Measurements from ENCODE around the gene ZBTB20.

Gene ZBTB20

DNA sequence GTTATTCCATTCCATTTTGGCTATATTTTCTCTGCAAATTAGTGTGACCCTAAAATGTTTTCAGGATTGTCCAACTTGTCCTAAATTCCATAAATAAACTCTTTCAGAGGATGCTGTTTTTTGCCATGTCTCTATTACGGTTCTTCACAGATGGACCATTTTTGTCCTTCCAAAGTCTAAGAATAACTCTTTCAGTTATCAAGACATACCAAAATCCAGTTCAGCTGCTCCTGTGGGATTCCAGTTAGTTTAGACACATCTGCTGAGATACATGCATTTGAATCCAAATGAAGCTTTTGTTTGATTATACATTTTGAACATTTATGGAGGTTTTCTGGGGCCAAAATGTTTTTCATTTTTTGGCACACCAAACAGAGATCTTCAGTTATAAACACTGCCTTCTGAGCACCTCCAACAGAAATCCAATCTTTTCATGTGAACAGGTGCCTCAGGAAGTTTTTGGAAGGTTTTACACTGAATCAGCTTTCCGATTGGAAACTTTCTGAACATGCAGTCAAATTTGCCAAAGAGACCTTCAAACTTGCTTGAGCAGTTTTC, 772.6 kb downstream of the ZBTB20 start:
- H3K27ac ChIP-seq (ENCODE audit: low read depth, low read length), result no peak overlapping the region

DNA sequence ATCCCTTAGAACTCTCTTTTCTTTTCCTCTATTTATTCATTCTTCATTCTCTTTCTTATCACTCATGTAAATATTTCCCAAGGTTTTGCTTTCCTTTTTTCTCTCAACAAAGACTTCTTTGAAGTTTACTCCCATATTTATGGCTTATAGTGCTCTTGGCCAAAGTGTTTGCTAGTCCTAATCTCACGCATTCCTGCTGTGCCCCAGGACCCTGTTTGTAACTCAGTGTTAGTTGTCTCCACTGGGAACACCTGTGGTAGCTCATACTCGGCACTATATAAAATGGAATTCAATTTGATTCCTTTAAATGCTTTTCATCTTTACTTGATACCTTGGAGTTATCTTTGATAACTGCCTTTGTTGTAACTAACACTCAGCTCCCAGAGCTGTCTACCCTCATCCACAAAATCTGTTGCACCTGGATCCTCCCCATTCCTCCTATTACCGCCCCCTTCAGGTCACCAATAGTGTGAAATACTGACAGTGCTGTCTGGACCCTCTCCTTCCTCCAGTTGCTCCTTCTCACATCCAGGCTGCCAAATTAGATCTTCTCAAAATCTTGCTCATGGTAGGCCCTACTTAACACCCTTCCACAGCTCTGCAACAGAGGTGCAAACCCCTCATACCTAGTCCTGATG, 776.4 kb downstream of the ZBTB20 start:
- no peak overlapping the region for H3K4me3 ChIP-seq (ENCODE audit: low read depth in 1 of 5, low read length in 5 of 5)
- no peak overlapping the region for H3K27ac ChIP-seq (ENCODE audit: low read depth, low read length)
- peaks cover 0 to 5% (median 2%) of the 10 kb centered on the region in 5 donors for H3K4me1 ChIP-seq (ENCODE audit: control insufficient read depth in 5 of 5, insufficient read depth in 5 of 5, low read length in 5 of 5)
- H3K9me3 ChIP-seq (ENCODE audit: control insufficient read depth in 5 of 5, low read length in 5 of 5), result no peaks in the 10 kb centered on the region
- H3K36me3 ChIP-seq (ENCODE audit: control insufficient read depth in 5 of 5, insufficient read depth in 5 of 5, low read length in 5 of 5), result peaks cover 0 to 6% (median 0%) of the 10 kb centered on the region in 5 donors
- no peak overlapping the region for H3K9ac ChIP-seq (ENCODE audit: low read length in 5 of 5)
- H3K27me3 ChIP-seq (ENCODE audit: control insufficient read depth in 5 of 5, insufficient read depth in 4 of 5, low read length in 5 of 5), result no peaks in the 10 kb centered on the region

More for the DNA sequence above, 772.6 kb downstream of the ZBTB20 start:
- Histone ChIP-seq H3K4me3 (ENCODE audit: low read depth in 1 of 5, low read length in 5 of 5) (no peak overlapping the region), H3K9me3 (ENCODE audit: control insufficient read depth in 5 of 5, low read length in 5 of 5) (no peaks in the 10 kb centered on the region), H3K36me3 (ENCODE audit: control insufficient read depth in 5 of 5, insufficient read depth in 5 of 5, low read length in 5 of 5) (peaks cover 4 to 16% (median 11%) of the 10 kb centered on the region in 5 donors), H3K4me1 (ENCODE audit: control insufficient read depth in 5 of 5, insufficient read depth in 5 of 5, low read length in 5 of 5) (peaks cover 3 to 13% (median 11%) of the 10 kb centered on the region in 5 donors), H3K27me3 (ENCODE audit: control insufficient read depth in 5 of 5, insufficient read depth in 4 of 5, low read length in 5 of 5) (no peaks in the 10 kb centered on the region), H3K9ac (ENCODE audit: low read length in 5 of 5) (no peak overlapping the region)

DNA sequence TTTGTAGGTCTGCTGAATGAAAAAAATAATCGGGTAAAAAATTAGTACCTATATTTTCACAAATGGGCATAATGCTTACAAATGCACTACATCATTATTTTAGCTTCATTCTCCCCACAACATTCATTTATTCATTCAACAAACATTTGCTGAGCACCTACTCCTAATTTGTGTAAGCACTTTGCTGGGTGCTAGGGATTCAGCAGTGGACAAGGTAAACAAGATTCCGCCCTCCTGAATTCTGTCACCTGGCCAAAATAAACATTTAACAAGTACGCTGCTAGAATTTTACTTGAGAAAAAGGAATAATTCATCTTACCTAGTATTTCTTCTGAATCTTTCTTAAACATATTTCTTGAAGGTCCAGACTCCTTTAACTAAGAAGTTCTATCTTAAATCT, 781.2 kb downstream of the ZBTB20 start:
- Histone ChIP-seq H3K27ac (ENCODE audit: low read depth, low read length) (no peak overlapping the region), H3K9me3 (ENCODE audit: control insufficient read depth in 5 of 5, low read length in 5 of 5) (no peaks in the 10 kb centered on the region), H3K9ac (ENCODE audit: low read length in 5 of 5) (no peak overlapping the region), H3K4me1 (ENCODE audit: control insufficient read depth in 5 of 5, insufficient read depth in 5 of 5, low read length in 5 of 5) (peaks cover 0 to 18% (median 7%) of the 10 kb centered on the region in 5 donors), H3K27me3 (ENCODE audit: control insufficient read depth in 5 of 5, insufficient read depth in 4 of 5, low read length in 5 of 5) (no peaks in the 10 kb centered on the region), H3K36me3 (ENCODE audit: control insufficient read depth in 5 of 5, insufficient read depth in 5 of 5, low read length in 5 of 5) (peaks cover 0 to 2% (median 0%) of the 10 kb centered on the region in 5 donors), H3K4me3 (ENCODE audit: low read depth in 1 of 5, low read length in 5 of 5) (no peak overlapping the region)

DNA sequence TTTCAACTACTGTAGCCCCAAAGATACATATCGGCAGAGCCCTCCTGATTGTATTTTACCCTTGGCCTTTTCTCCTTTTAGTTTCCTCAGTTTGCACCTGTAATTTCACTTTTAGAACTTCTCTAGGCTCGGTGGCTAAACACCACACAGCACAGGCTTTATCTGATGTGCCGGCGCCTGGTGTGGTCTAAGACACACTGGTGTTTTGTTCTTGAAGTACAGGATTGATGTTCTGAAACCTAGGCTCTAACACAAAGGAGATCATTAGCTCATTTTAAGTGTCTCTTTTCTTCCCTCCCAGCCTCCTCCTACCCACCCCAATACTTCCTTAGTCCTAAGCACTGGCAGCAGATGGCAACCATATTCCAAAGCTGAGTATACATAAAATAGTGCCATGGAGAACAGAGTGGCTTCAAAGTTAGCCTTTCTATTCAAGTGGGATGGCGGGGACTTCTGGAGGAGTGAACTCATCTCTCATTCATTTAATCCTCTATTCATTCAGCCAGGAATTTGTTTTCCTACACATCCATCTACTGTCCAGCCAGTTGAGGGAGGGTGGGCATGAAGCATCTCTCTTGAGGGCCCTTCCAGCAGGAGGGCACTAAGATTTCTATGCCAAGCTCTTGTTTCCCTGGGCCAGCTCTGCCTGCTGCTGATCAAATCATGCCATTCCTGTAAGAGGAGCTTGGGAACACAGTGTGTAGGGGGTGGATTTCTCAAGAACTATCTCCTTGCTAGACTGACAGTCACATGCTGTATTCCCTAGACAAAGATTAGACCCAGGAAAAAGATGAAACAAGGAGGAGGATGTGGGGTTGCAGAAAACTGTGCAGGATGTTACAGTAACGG, 782.1 kb downstream of the ZBTB20 start:
- H3K9me3 ChIP-seq (ENCODE audit: control insufficient read depth in 5 of 5, low read length in 5 of 5), result no peaks in the 10 kb centered on the region
- H3K27me3 ChIP-seq (ENCODE audit: control insufficient read depth in 5 of 5, insufficient read depth in 4 of 5, low read length in 5 of 5), result no peaks in the 10 kb centered on the region
- peaks cover 0 to 2% (median 0%) of the 10 kb centered on the region in 5 donors for H3K36me3 ChIP-seq (ENCODE audit: control insufficient read depth in 5 of 5, insufficient read depth in 5 of 5, low read length in 5 of 5)
- peaks cover 0 to 18% (median 7%) of the 10 kb centered on the region in 5 donors for H3K4me1 ChIP-seq (ENCODE audit: control insufficient read depth in 5 of 5, insufficient read depth in 5 of 5, low read length in 5 of 5)
- no peak overlapping the region for H3K27ac ChIP-seq (ENCODE audit: low read depth, low read length)
- H3K4me3 ChIP-seq (ENCODE audit: low read depth in 1 of 5, low read length in 5 of 5), result no peak overlapping the region
- H3K9ac ChIP-seq (ENCODE audit: low read length in 5 of 5), result no peak overlapping the region

DNA sequence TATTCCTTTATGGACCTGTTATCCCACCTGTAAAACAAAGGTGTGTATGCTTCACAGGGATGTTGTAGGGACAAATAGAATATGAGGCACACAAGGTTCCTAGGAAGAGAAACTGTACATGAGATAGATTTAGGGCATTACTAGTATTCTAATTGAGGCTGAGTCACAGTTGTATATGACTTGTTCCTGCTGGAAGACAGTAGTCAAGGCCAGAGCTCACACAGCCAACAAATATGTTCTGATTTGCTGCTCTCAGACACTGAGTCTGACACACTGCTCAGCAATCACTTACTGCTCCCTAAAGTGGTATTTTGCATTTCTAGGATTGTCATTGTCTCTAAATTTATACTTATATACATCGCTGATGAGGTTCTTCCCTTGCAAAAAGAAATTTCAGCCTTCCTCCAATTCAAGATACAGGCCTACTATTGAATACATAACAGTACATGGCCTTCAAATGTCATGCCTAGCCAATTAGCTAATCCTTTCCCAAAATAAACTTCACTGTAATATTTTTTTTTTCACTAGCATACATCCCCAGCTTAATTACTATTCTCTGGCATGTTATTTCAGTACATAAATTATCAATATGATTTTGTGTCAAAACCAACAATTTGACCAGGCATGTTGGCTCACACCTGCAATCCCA, 783.4 kb downstream of the ZBTB20 start:
- H3K36me3 ChIP-seq (ENCODE audit: control insufficient read depth in 5 of 5, insufficient read depth in 5 of 5, low read length in 5 of 5), result peaks cover 0 to 2% (median 0%) of the 10 kb centered on the region in 5 donors
- H3K4me1 ChIP-seq (ENCODE audit: control insufficient read depth in 5 of 5, insufficient read depth in 5 of 5, low read length in 5 of 5), result peaks cover 0 to 18% (median 7%) of the 10 kb centered on the region in 5 donors
- H3K9ac ChIP-seq (ENCODE audit: low read length in 5 of 5), result no peak overlapping the region
- no peak overlapping the region for H3K27ac ChIP-seq (ENCODE audit: low read depth, low read length)
- H3K4me3 ChIP-seq (ENCODE audit: low read depth in 1 of 5, low read length in 5 of 5), result no peak overlapping the region
- no peaks in the 10 kb centered on the region for H3K9me3 ChIP-seq (ENCODE audit: control insufficient read depth in 5 of 5, low read length in 5 of 5)
- no peaks in the 10 kb centered on the region for H3K27me3 ChIP-seq (ENCODE audit: control insufficient read depth in 5 of 5, insufficient read depth in 4 of 5, low read length in 5 of 5)

DNA sequence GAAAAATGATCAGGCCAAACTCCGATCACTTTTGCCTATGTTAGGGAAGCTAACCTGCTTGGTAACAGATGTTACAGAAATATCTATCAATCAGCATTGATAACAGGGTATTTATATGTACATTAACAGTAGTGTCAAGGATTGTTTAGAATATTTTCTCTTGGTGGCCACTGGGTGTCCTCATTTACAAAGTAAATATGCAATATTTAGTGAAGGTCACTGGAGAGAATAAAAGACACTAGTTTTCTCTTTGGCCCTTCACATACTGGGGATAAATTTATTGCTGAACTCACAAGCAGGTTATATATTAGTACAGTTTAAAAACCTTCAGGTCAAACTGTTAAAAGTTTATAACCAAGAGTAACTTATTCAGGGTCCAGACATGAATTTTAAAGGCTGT, 784.3 kb downstream of the ZBTB20 start:
- Histone ChIP-seq H3K4me1 (ENCODE audit: control insufficient read depth in 5 of 5, insufficient read depth in 5 of 5, low read length in 5 of 5) (peaks cover 0 to 18% (median 7%) of the 10 kb centered on the region in 5 donors), H3K27ac (ENCODE audit: low read depth, low read length) (no peak overlapping the region), H3K4me3 (ENCODE audit: low read depth in 1 of 5, low read length in 5 of 5) (no peak overlapping the region), H3K36me3 (ENCODE audit: control insufficient read depth in 5 of 5, insufficient read depth in 5 of 5, low read length in 5 of 5) (peaks cover 0 to 2% (median 0%) of the 10 kb centered on the region in 5 donors), H3K9me3 (ENCODE audit: control insufficient read depth in 5 of 5, low read length in 5 of 5) (no peaks in the 10 kb centered on the region), H3K9ac (ENCODE audit: low read length in 5 of 5) (no peak overlapping the region), H3K27me3 (ENCODE audit: control insufficient read depth in 5 of 5, insufficient read depth in 4 of 5, low read length in 5 of 5) (no peaks in the 10 kb centered on the region)

DNA sequence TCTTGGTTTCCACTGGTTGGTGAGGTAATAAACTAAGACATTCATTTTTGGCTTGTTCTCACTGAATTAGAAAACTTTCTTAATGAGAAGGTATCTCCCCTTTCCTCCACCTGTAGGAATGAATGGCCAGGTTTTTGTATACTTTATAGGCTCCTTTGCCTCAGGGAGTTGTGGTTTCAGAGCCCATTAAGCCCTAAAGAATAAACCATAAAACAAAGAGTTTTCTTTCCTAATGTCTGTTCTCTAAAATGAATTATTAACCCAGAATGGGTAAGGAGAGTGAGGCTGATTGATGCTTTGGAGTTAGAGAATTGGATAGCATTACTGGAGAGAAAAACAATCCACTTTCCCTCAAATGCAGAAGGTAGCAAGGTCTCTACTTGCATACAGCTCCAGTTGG, 785.7 kb downstream of the ZBTB20 start:
- H3K9me3 ChIP-seq (ENCODE audit: control insufficient read depth in 5 of 5, low read length in 5 of 5), result no peaks in the 10 kb centered on the region
- H3K9ac ChIP-seq (ENCODE audit: low read length in 5 of 5), result peak overlapping the region in 1 of 5 donors; percentile 4
- H3K27me3 ChIP-seq (ENCODE audit: control insufficient read depth in 5 of 5, insufficient read depth in 4 of 5, low read length in 5 of 5), result no peaks in the 10 kb centered on the region
- peaks cover 0 to 18% (median 7%) of the 10 kb centered on the region in 5 donors for H3K4me1 ChIP-seq (ENCODE audit: control insufficient read depth in 5 of 5, insufficient read depth in 5 of 5, low read length in 5 of 5)
- no peak overlapping the region for H3K4me3 ChIP-seq (ENCODE audit: low read depth in 1 of 5, low read length in 5 of 5)
- H3K27ac ChIP-seq (ENCODE audit: low read depth, low read length), result no peak overlapping the region
- H3K36me3 ChIP-seq (ENCODE audit: control insufficient read depth in 5 of 5, insufficient read depth in 5 of 5, low read length in 5 of 5), result peaks cover 0 to 2% (median 0%) of the 10 kb centered on the region in 5 donors

DNA sequence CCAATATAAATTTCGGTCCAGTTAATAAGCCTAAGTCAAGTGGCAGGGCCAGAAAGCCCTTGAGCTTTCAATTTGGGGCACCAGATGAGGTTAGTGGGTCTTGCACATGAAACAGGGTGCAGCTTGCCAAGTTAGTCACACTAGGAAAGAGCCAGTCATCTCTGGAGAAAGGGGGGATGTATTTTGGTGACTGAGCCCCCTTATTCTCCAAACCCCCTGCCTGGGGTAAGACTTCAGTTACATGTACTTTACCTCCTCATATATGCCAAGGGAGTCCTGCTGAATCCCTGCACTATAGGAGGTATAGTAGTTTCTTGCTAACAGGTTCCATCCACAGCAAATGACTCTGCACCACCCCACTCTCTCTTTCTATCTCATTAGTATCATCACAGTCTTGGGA, 790.6 kb downstream of the ZBTB20 start:
- Histone ChIP-seq H3K27me3 (ENCODE audit: control insufficient read depth in 5 of 5, insufficient read depth in 4 of 5, low read length in 5 of 5) (no peaks in the 10 kb centered on the region), H3K9ac (ENCODE audit: low read length in 5 of 5) (no peak overlapping the region), H3K36me3 (ENCODE audit: control insufficient read depth in 5 of 5, insufficient read depth in 5 of 5, low read length in 5 of 5) (peaks cover 0 to 4% (median 4%) of the 10 kb centered on the region in 5 donors), H3K27ac (ENCODE audit: low read depth, low read length) (no peak overlapping the region), H3K4me1 (ENCODE audit: control insufficient read depth in 5 of 5, insufficient read depth in 5 of 5, low read length in 5 of 5) (no peaks in the 10 kb centered on the region), H3K4me3 (ENCODE audit: low read depth in 1 of 5, low read length in 5 of 5) (no peak overlapping the region), H3K9me3 (ENCODE audit: control insufficient read depth in 5 of 5, low read length in 5 of 5) (peaks cover 0 to 3% (median 0%) of the 10 kb centered on the region in 5 donors)

DNA sequence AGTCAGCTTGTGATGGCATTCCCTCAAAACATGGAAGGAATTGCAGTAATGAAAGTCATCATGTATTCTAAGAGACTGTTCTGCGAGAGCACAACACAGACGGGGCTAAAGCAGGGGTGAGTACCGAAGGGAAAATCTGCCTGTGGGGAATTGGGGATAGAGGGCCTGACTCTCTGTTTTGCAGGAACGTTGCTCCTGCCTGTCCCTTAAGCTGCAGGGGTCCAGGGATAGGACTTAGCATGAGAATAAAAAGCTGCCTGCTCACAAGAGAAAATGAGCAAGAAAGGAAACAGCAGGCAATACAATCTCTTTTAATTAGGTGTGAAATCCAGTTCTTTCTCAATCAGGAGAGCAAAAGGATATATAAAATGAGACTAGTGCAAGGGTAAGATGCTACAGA, 791.0 kb downstream of the ZBTB20 start:
- no peak overlapping the region for H3K4me3 ChIP-seq (ENCODE audit: low read depth in 1 of 5, low read length in 5 of 5)
- H3K27me3 ChIP-seq (ENCODE audit: control insufficient read depth in 5 of 5, insufficient read depth in 4 of 5, low read length in 5 of 5), result no peaks in the 10 kb centered on the region
- no peaks in the 10 kb centered on the region for H3K4me1 ChIP-seq (ENCODE audit: control insufficient read depth in 5 of 5, insufficient read depth in 5 of 5, low read length in 5 of 5)
- peaks cover 0 to 9% (median 9%) of the 10 kb centered on the region in 5 donors for H3K36me3 ChIP-seq (ENCODE audit: control insufficient read depth in 5 of 5, insufficient read depth in 5 of 5, low read length in 5 of 5)
- no peak overlapping the region for H3K9ac ChIP-seq (ENCODE audit: low read length in 5 of 5)
- peaks cover 0 to 6% (median 0%) of the 10 kb centered on the region in 5 donors for H3K9me3 ChIP-seq (ENCODE audit: control insufficient read depth in 5 of 5, low read length in 5 of 5)
- no peak overlapping the region for H3K27ac ChIP-seq (ENCODE audit: low read depth, low read length)
